ENCODE measurements around the gene CHRNA7. TPM values are rescaled to one million over a fixed set of nuclear protein-coding genes. Genes with fewer than 3 reads are reported as not detected.

Gene CHRNA7
- total and polyA plus RNA-seq, 2 of the 8 experiments (the other 6 are each of a cell fraction or from before 2014, with no cell fraction given): 7.5 to 11.0 TPM

DNA sequence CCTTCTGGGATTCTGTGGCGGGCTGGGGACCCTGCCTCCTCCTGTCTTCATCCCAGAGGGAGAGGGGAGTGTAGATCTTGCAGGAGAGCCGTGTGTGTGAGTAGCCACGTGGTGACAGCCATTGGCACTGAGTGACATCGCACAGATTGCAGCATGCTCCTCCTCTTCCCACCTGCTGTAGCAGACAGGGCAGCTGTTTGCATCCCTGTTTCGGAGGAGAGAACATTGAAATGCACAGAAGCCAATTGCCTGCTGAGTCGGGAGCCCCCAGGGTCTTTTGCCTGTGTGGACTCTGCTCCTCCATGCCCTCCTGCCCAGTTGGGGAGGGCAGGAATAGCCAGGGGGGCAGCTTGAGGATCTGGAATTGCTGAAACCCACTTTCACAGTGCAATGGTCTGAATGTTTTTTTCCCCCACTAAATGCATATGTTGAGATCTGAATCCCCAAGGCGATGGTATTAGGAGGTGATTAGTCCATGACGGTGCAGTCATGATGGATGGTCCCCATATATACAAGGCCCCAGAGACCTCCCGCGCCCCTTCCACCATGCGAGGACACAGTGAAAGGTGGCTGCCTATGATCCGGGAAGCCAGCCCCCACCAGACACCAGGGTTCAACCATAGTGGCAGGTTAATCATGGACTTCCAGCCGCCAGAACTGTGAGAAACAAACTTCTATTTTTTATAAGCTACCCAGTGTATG, 66.8 kb downstream of the CHRNA7 start (continued):
- TF ChIP-seq FOSL1 (IDR thresholded peaks at IDR 0.05; ENCODE audit: insufficient read depth, low read depth, low read length) (no peak), MAFK (IDR thresholded peaks at IDR 0.05; ENCODE audit: low read depth, low read length) (no peak), SRF (IDR thresholded peaks at IDR 0.05; ENCODE audit: low read depth, low read length) (no peak), SP2 (IDR thresholded peaks at IDR 0.05; ENCODE audit: low read length) (no peak), TCF12 (IDR thresholded peaks at IDR 0.05; ENCODE audit: low read depth, low read length) (no peak)

Data from H1 (cell line).